GM04504 (cell line): ENCODE measurements around the gene PRRG2.

ENCODE experiments used
- DNase-seq: peaks from one replicate; pipeline ENCODE4 v3.0.0-alpha.2; 2012; ENCODE audit warnings: low read depth

The PRRG2 gene

GRCh38 chr19:49581007-49581508 is at the start of gene PRRG2:
Gene PRRG2, plus strand, starts transcription at chr19:49581316. Its CDS starts 1,904 bp downstream, at chr19:49583220.
- no peak for DNase-seq

- DNase-seq = no peak
These were observed 47.3 kb upstream of the PRRG2 start for GRCh38 chr19:49533551-49534488.

GRCh38 chr19:49534632-49535385 is 46.3 kb upstream of the PRRG2 start:
- no peak for DNase-seq

GRCh38 chr19:49536921-49537462 is 44.1 kb upstream of the PRRG2 start:
- no peak for DNase-seq

- DNase-seq = no peak
These were observed 42.5 kb upstream of the PRRG2 start for GRCh38 chr19:49538643-49539042.

GRCh38 chr19:49539192-49539952 is 41.7 kb upstream of the PRRG2 start:
- DNase-seq = no peak

GRCh38 chr19:49541914-49542313 is 39.2 kb upstream of the PRRG2 start:
- no peak for DNase-seq

GRCh38 chr19:49542446-49542845 is 38.7 kb upstream of the PRRG2 start:
- DNase-seq = no peak

- no peak for DNase-seq
These were observed 38.1 kb upstream of the PRRG2 start for GRCh38 chr19:49543032-49543431.

GRCh38 chr19:49544154-49544553 is 37.0 kb upstream of the PRRG2 start:
- no peak for DNase-seq

- peak; percentile 86 for DNase-seq
These were observed 34.1 kb upstream of the PRRG2 start for GRCh38 chr19:49546825-49547565.

- DNase-seq = no peak
These were observed 32.1 kb upstream of the PRRG2 start for GRCh38 chr19:49549045-49549444.

- DNase-seq = no peak
These were observed 29.6 kb upstream of the PRRG2 start for GRCh38 chr19:49551531-49551930.

GRCh38 chr19:49552749-49553148 is 28.4 kb upstream of the PRRG2 start:
- DNase-seq = no peak

GRCh38 chr19:49553451-49554271 is 27.5 kb upstream of the PRRG2 start:
- no peak for DNase-seq

GRCh38 chr19:49554701-49555181 is 26.4 kb upstream of the PRRG2 start:
- no peak for DNase-seq

- no peak for DNase-seq
These were observed 25.3 kb upstream of the PRRG2 start for GRCh38 chr19:49555600-49556411.

- DNase-seq = no peak
These were observed 24.4 kb upstream of the PRRG2 start for GRCh38 chr19:49556412-49557398.
